ENCODE data around the gene CHSY1.

The CHSY1 gene

GRCh38 chr15:101148881-101149664, 102.8 kb downstream of the CHSY1 start:
- no peak for DNase-seq

- no peak for DNase-seq
Measured at GRCh38 chr15:101148166-101148880, 103.5 kb downstream of the CHSY1 start.

DNA sequence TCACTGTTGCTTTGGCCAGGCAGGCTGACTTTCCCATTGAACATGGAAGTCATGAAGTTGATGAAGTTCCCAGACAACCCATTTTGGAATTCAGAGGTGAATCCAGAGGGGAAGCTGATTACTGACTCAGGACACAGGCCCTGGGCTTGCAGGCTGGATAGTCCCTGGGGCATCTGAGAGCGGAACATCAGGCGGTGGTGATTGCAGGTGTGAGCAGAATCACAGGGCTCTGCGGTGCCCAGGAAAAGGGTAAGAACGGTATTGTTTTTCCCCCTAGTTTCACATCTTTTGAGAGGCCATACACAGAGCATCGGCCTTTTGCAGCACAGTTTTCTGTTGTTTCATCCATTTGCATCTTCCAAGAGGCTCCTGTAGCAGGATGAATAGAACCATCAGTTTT, 104.7 kb downstream of the CHSY1 start:
- no peak for DNase-seq

- no peak for DNase-seq
Measured at GRCh38 chr15:101146118-101146702, 105.6 kb downstream of the CHSY1 start.

GRCh38 chr15:101145362-101145761, 106.5 kb downstream of the CHSY1 start:
- DNase-seq: no peak

DNA sequence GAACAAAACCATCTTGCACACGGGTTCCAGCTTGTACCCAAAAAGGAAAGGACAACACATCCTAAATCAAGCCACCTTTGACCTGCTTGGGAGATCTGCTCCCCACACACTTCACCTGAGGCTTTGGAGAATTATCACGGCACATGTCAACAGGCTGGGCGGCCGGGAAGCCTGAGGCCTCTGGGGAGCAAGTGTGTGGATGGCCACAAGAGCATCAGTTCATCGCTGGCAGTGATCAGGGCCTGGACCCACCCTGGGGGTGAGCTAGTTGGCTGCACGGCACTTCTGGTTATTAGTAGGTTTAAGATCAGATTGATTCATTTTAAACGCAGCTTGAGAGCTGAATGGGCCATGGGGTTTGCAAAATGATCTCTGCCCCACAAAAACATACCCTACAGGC, 108.5 kb downstream of the CHSY1 start:
- DNase-seq: no peak

GRCh38 chr15:101142711-101143110, 109.1 kb downstream of the CHSY1 start:
- no peak for DNase-seq

- DNase-seq: no peak
Measured at GRCh38 chr15:101141926-101142527, 109.8 kb downstream of the CHSY1 start.

- no peak for DNase-seq
Measured at GRCh38 chr15:101140697-101141065, 111.2 kb downstream of the CHSY1 start.

- no peak for DNase-seq
Measured at GRCh38 chr15:101139986-101140696, 111.7 kb downstream of the CHSY1 start.

DNA sequence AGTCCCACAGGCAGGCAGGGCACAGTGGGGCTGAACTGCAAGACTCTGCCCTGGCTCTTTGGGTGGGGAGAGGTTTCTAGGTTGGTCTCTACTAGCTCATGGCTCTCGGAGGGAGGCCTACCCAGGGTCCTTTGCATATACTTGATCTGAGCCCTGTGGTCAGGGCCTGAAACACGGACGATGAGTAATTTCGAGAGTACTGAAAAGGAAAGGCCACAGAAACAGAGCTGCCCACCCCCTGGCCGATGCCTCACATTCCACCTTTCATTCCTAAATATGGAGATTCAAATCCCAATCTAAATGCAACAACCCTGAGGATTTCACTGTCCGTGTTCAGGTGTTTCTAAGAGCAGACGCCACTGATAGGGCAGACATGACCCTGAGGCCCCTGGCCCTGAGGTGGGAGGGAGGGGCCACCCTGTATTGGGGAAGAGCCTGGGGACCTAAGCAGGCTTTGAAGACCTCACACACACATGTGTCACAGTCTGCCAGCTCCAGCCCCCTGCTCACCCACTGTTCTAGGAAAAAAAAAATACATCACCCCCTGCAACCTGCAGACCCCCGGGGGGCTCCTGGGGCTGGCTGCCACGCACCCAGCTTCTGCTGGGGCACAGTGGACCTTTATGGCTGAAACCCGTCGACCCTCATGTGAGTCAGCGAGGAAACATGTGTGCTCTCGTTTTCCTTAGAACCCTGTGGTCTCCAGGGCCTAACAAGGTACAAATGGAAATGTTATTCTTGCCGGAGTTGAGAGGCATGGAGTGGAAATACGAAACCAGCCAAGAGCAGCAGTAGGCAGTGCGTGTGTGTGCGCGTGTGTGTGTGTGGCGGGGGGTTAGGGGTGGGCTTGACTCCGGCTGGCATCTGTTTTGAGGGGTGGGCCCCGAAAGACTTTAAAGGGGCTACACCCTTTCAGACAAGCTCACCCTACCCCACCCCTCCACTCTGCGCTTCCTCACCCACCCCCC, 112.7 kb downstream of the CHSY1 start:
- DNase-seq: no peak

DNA sequence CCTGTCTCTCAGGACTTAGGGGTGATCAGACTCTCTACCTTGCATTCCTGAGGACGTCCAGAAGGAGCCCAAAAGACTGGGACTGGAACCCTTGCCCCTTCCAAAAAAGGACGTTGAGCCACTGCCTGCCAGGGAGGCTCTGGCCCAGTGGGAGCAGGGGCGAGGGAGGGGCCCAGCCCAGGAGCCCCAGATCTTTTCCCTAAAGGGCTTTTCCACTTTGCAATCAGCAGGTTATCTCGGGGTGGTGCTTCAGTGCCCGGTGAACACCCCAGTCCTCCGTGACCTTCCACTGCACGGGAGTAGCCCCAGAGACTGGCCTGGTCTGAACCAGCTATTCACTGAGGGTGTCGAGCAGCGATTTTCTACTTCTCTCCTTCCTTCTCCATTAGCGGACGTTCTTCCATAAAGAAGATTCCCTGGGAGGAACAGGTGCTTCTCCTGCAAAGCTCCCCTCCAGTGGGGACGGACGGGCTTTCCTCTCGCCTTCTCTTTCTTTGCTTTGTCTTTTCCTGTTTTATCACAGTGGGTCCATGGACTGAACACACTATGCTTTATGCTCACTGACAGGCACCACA, 113.7 kb downstream of the CHSY1 start:
- DNase-seq: no peak

DNA sequence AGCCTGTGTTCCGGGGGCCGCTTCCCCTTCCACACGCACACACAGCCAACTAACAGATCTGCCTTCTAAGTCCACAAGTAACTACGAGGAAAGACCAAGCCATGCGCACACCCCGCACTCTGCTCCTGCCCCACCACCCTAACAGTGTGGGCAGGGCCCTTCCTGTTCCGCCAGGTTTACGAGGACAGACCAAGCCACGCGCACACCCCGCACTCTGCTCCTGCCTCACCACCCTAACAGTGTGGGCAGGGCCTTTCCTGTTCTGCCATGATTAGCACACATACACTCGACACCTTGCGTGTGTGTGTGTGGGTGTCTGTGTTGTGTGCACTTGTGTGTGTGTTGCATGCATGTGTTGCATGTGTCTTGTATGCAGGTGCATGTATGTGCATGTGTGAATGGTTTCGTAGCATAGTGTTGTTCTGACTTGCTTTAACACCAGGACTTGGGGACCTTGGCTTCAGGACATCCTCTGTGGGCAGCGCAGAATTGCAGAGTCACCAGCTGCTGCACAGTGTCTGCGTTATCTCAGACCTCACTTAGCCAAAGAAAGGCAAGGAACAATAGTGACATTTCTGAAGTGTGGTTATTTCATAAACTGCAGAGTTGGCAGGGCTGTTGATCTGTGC, 114.4 kb downstream of the CHSY1 start:
- DNase-seq: no peak

- DNase-seq: no peak
Measured at GRCh38 chr15:101136381-101137268, 115.2 kb downstream of the CHSY1 start.

DNA sequence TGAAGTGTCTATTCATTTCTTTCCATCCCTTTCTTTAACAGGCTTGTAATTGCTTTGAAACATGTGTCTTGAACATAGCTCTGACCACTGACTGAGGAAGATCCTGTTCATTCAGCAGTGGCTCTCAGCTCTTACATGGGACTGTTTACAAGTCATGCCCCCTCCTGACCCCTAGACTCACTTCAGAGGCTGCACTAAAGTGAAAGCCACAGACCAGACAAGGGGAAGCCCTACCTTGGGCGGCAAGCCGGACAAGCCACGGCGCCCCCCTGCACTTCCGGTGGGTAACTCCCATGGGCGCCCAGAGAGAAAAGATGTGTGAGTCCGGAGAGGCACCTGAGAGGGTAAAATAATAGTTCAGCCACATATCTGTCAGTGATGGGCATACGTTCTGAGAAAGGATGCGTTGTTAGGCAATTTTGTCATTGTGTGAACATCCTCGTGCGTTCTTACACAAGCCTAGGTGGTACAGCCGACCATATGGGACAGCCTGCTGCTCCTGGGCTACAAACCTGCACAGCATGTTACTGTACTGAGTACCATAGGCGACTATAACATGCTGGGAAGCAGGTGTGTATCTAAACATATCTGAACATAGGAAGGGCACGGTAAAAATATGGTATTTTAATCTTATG, 116.2 kb downstream of the CHSY1 start:
- DNase-seq: no peak

DNA sequence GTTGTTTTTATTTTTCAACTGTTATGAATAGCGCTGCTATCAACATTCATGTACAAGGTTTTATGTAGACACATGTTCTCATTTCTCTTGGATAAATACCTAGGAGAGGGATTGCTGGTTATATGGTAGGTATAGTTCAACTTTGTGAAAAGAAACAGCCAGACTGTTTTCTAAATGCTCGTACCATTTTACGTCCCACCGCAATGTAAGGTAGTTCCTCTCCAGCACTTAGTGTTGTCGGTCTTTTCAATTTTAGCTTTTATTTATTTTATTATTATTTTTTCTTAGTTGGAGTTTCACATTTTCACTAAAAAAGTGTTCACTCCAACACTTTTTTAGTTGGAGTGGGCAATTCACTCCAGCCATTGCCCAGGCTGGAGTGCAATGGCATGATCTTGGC, 117.1 kb downstream of the CHSY1 start:
- DNase-seq: no peak

DNA sequence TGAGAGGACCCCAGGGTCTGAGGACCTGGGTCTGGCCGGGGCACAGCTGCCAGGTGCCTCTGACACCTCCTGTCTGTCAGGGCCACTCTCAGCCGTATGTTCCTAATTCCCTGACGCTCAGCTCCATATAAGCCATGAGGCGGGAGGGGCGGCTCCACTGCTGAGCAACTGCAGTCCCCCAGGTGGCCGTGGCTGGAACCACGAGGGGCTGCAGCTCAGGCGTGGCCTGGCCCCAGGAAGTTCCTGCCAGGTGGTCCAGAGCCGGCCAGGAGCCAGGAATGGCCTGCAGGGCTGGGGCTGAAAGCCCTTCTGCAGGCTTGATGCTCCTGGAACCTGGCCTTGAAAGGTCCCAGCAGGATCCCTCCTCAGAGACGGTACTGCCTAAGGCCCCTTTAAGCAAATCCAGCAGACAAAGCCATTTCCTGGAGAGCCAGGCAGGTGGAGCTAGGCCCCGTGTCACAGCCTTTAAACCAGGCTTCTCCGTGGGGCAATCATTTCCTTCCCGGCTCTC, 118.0 kb downstream of the CHSY1 start:
- peak in 1 of 2 experiments; percentile 33 for DNase-seq

DNA sequence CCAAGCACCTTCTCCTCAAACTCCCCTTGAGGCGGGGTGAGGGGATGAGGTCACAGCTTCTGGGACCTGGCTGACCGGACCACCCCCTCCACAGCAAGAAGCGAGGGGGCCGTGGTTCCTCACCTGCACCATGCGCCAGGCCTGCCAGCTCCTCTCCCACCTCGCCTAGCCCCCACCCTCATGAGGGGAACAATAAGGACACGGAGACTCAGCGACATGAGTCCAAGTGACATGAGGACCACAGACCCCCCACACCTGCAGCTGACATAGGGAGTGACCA, 118.7 kb downstream of the CHSY1 start:
- no peak for DNase-seq

All from NCI-H2081 (cell line).